PC-9 (cell line): ENCODE results near the gene EPB41L2. TPM values are rescaled to one million over a fixed set of nuclear protein-coding genes. Genes with fewer than 3 reads are reported as not detected.

ENCODE experiments used
- BruUV-seq: library from RNA; stranded (reverse); fragments of 400-500 nt; replicated peaks from 2 replicates; lab custom pipeline; 2021; lab: Mats Ljungman, UMichigan
- CTCF ChIA-PET: fragments of 300-600 bp; sonication (Branson Sonifier 250); formaldehyde crosslinking; loops from one replicate; lab custom pipeline; 2022; ENCODE audit warnings: antibody characterized with exemption; lab: Charles Lee
- POLR2A ChIA-PET: fragments of 300-600 bp; sonication (Branson Sonifier 250); formaldehyde crosslinking; loops from one replicate; lab custom pipeline; 2022; ENCODE audit warnings: antibody characterized with exemption; ENCODE audit not compliant: unreplicated experiment; lab: Charles Lee
- DNase-seq, 2 experiments: peaks; one replicate each; pipeline versions ENCODE4 v3.0.0 to v3.0.0-alpha.2; 2015 to 2022; ENCODE audit warnings: mixed read lengths in 1 of 2
- H2AFZ ChIP-seq: fragments of 200-600 bp; sonication (generic); 2 replicates; pipeline ENCODE4 v1.8.1; 2017; ENCODE audit warnings: antibody characterized with exemption
- H3F3A ChIP-seq: fragments of 200-600 bp; sonication (generic); 2 replicates; pipeline ENCODE4 v1.8.1; 2017; ENCODE audit warnings: antibody characterized with exemption, mild to moderate bottlenecking, low read depth; ENCODE audit not compliant: insufficient read depth
- H3K27ac ChIP-seq: fragments of 200-600 bp; sonication (generic); 2 replicates; pipeline ENCODE4 v1.6.1; 2016; ENCODE audit warnings: mixed run types
- H3K27me3 ChIP-seq: fragments of 200-600 bp; sonication (generic); 2 replicates; pipeline ENCODE4 v1.6.1; 2016; ENCODE audit warnings: low read depth, mixed run types; ENCODE audit not compliant: insufficient read depth
- H3K36me3 ChIP-seq: fragments of 200-600 bp; sonication (generic); 2 replicates; pipeline ENCODE4 v1.6.1; 2016; ENCODE audit warnings: low read depth, mixed run types
- H3K4me1 ChIP-seq: fragments of 200-600 bp; sonication (generic); replicated peaks from 2 replicates; pipeline ENCODE4 v1.6.1; 2016; ENCODE audit warnings: mixed run types; ENCODE audit not compliant: insufficient read depth
- H3K4me2 ChIP-seq: fragments of 200-600 bp; sonication (generic); 2 replicates; pipeline ENCODE4 v1.6.1; 2017; ENCODE audit warnings: mixed run types
- H3K4me3 ChIP-seq: fragments of 200-600 bp; sonication (generic); 2 replicates; pipeline ENCODE4 v1.6.1; 2016; ENCODE audit warnings: mixed run types
- H3K79me2 ChIP-seq: fragments of 200-600 bp; sonication (generic); 2 replicates; pipeline ENCODE4 v1.6.1; 2017; ENCODE audit warnings: low read depth, mixed run types
- H3K9me2 ChIP-seq: fragments of 200-600 bp; sonication (generic); 2 replicates; pipeline ENCODE4 v1.8.1; 2017; ENCODE audit warnings: mild to moderate bottlenecking; ENCODE audit not compliant: insufficient read depth
- H3K9me3 ChIP-seq: fragments of 200-600 bp; sonication (generic); 2 replicates; pipeline ENCODE4 v1.8.1; 2016; ENCODE audit warnings: low read depth; ENCODE audit not compliant: insufficient read depth
- H4K20me1 ChIP-seq: fragments of 200-600 bp; sonication (generic); 2 replicates; pipeline ENCODE4 v1.8.1; 2017; ENCODE audit not compliant: insufficient read depth
- EZH2 ChIP-seq: fragments of 200-600 bp; sonication (generic); IDR thresholded peaks from 2 replicates; pipeline ENCODE4 v1.8.0; 2017; ENCODE audit warnings: antibody characterized with exemption, low read depth
- intact Hi-C: fragments of 100-400 bp; cut with micrococcal nuclease; formaldehyde crosslinking; loops from one replicate; pipeline ENCODE4 v1.10.0; 2022; ENCODE audit not compliant: unreplicated experiment
- total RNA-seq: library from RNA; stranded (reverse); gene quantifications from 2 replicates; pipeline ENCODE4 v1.2.3, GENCODE V29; 2021
- TF ChIP-seq, protein P1 (sequence below): fragments of 200-600 bp; sonication (generic); conservative IDR thresholded peaks from 2 replicates; pipeline ENCODE4 v1.6.1; 2017; ENCODE audit warnings: mixed run types, antibody characterized with exemption, mild to moderate bottlenecking, moderate library complexity

Gene EPB41L2
- total RNA-seq, 1 experiment from 2014 or later = 67.4 TPM

DNA sequence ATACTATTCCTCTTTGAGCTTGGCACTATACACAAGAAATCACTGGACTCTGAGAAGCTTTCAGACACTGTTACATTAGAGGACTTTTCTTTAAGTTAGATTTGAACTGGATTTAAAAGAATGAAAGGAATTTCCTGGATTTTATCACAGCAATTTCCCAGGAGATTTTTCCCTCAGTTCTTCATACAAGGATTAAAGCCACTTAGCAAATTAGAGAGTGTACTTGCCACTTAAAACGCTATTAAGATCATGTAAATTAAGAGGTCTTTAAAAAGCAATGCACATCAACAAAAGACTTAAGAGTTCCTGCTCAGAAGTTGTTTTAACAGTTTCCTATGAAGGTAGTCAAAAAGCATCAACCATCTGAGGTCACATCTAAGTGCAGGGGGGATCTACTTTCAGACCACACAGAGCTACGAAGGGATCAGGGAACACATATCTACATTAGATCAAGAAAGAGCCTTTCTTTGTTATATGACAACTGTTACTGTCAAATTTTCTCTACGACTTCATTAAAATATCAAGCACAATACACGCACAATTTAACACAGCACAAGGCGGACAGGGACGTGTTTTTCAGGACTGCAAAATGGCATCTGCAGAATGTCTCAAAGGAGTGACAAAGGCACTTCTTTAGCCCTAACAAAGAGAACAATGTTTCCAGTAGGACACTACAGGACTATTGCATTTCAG, 65.8 kb downstream of the EPB41L2 start:
- ChIA-PET CTCF (no interaction called here), POLR2A (no interaction called here)
- H3K9me2 ChIP-seq = no peaks in the 10 kb centered on the region
- no peak for TF ChIP-seq EZH2
- TF ChIP-seq, protein P1, sequence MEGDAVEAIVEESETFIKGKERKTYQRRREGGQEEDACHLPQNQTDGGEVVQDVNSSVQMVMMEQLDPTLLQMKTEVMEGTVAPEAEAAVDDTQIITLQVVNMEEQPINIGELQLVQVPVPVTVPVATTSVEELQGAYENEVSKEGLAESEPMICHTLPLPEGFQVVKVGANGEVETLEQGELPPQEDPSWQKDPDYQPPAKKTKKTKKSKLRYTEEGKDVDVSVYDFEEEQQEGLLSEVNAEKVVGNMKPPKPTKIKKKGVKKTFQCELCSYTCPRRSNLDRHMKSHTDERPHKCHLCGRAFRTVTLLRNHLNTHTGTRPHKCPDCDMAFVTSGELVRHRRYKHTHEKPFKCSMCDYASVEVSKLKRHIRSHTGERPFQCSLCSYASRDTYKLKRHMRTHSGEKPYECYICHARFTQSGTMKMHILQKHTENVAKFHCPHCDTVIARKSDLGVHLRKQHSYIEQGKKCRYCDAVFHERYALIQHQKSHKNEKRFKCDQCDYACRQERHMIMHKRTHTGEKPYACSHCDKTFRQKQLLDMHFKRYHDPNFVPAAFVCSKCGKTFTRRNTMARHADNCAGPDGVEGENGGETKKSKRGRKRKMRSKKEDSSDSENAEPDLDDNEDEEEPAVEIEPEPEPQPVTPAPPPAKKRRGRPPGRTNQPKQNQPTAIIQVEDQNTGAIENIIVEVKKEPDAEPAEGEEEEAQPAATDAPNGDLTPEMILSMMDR = no peak
- no peaks in the 10 kb centered on the region for H3K36me3 ChIP-seq
- H3K9me3 ChIP-seq = no peaks in the 10 kb centered on the region
- peak overlapping the region; percentile 60 for H3K4me2 ChIP-seq
- H3K4me3 ChIP-seq = no peak overlapping the region
- H4K20me1 ChIP-seq = no peaks in the 10 kb centered on the region
- intact Hi-C loops = no loop called here
- no peak overlapping the region for H3K27ac ChIP-seq
- H2AFZ ChIP-seq = no peak overlapping the region
- no peak for DNase-seq
- peaks cover 25% of the 10 kb centered on the region for H3K4me1 ChIP-seq
- no peaks in the 10 kb centered on the region for H3K27me3 ChIP-seq
- no peaks in the 10 kb centered on the region; the same call in 1 of the 2 replicates for H3K79me2 ChIP-seq
- BruUV-seq = no TSS peak
- H3F3A ChIP-seq = peaks cover 12% of the 10 kb centered on the region; the same call in 1 of the 2 replicates

DNA sequence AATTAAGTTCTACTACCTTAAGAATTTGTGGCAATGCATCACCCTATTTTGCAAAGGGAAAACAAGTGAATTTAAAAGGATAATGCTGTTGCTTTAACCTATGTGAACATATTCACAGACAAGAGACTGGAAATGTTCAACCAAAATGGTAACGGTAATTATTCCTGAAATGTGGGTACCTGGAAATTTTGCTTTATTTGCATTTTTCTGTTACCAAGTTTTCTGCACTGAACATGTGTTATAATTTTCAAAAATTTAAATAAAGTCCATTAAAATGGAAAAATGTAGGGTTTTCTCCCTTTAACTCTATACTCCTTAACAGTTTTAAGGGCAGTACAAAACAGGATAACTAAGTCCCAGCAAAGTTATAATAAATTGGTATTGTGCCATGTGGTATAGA, 66.4 kb downstream of the EPB41L2 start:
- BruUV-seq = no TSS peak
- H4K20me1 ChIP-seq = no peaks in the 10 kb centered on the region
- intact Hi-C loops = no loop called here
- ChIA-PET CTCF (interaction anchor here (0.7 kb wide), 1 partner anchor 47 kb away, joined by 5 read pairs; no protein-coding TSS in a partner anchor), POLR2A (no interaction called here)
- H3K27ac ChIP-seq = no peak overlapping the region
- H3K9me2 ChIP-seq = no peaks in the 10 kb centered on the region
- no peaks in the 10 kb centered on the region; the same call in 1 of the 2 replicates for H3K79me2 ChIP-seq
- peak overlapping the region; percentile 60 for H3K4me2 ChIP-seq
- peaks cover 12% of the 10 kb centered on the region; the same call in 1 of the 2 replicates for H3F3A ChIP-seq
- H3K4me1 ChIP-seq = peaks cover 25% of the 10 kb centered on the region
- H3K4me3 ChIP-seq = peak overlapping the region; percentile 12; the same call in 1 of the 2 replicates
- H3K36me3 ChIP-seq = no peaks in the 10 kb centered on the region
- TF ChIP-seq, protein P1 = no peak
- no peak for TF ChIP-seq EZH2
- DNase-seq = no peak
- no peak overlapping the region for H2AFZ ChIP-seq
- H3K9me3 ChIP-seq = no peaks in the 10 kb centered on the region
- H3K27me3 ChIP-seq = no peaks in the 10 kb centered on the region

DNA sequence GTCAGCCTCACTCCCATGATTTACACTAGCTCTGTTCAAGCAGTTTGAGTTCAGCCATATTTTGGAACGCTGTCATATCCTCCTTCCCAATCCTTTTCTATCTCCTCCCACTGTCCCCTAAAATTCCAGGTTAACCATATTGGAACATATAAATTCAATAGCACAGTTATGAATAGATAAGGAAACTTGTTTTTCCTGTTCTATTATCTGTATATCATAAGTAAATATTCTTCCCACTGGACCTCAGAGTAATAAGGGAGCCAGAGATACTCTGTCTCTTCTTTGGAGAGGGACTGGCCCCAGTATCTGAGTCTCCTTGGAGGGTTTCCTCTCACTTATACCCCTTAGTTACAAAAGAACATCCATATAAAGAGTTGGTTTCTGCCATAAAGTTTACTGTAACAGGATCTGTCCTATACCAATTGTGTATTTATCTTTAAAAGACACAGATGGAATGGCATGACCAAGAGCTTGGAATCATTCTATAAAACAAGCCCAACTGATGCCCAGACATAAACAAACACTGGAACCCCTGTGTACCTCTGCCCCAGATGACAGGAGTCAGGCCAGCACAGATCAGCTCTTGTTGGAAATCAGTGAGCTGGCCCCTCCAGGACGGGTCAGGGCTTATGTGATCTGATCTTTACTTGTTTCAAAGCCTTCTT, 67.1 kb downstream of the EPB41L2 start:
- ChIA-PET POLR2A (interaction anchor here (0.6 kb wide), 1 partner anchor 793 kb away, joined by 4 read pairs; no protein-coding TSS in a partner anchor), CTCF (interaction anchor here (0.7 kb wide), 1 partner anchor 48 kb away, joined by 5 read pairs; no protein-coding TSS in a partner anchor)
- peak overlapping the region; percentile 60 for H3K4me2 ChIP-seq
- H3K36me3 ChIP-seq = no peaks in the 10 kb centered on the region
- peaks cover 25% of the 10 kb centered on the region for H3K4me1 ChIP-seq
- H3K27ac ChIP-seq = peak overlapping the region; percentile 22
- no peaks in the 10 kb centered on the region for H3K9me2 ChIP-seq
- H3F3A ChIP-seq = peaks cover 12% of the 10 kb centered on the region; the same call in 1 of the 2 replicates
- H3K4me3 ChIP-seq = peak overlapping the region; percentile 12; the same call in 1 of the 2 replicates
- intact Hi-C loops = no loop called here
- no peak for TF ChIP-seq EZH2
- TF ChIP-seq, protein P1 = no peak
- H3K27me3 ChIP-seq = no peaks in the 10 kb centered on the region
- no peaks in the 10 kb centered on the region for H3K9me3 ChIP-seq
- no TSS peak for BruUV-seq
- H4K20me1 ChIP-seq = no peaks in the 10 kb centered on the region
- no peaks in the 10 kb centered on the region; the same call in 1 of the 2 replicates for H3K79me2 ChIP-seq
- peak; percentile 2 to 62 for DNase-seq
- H2AFZ ChIP-seq = no peak overlapping the region
